GM19455 (cell line): ENCODE results near the gene SLC37A4.
"Not testable (repeated sequence)": the region's sequence is repeated elsewhere in the genome, so short reads cannot be mapped to it uniquely, and the experiment has no call there.

ENCODE experiments used
- ATAC-seq: cut with Tn5 transposase; IDR thresholded peaks from one replicate; pipeline ENCODE4 v1.9.1; 2021; ENCODE audit not compliant: unreplicated experiment

The SLC37A4 gene

GRCh38 chr11:119018074-119018938 is 12.4 kb downstream of the SLC37A4 start, which contains the start of the genes RPS25 and TRAPPC4:
RPS25 (minus strand) TSS chr11:119018343; CDS start chr11:119018284, 59 bp downstream.
TRAPPC4 (plus strand) TSS chr11:119018766; CDS start chr11:119018796, 30 bp downstream.
- peak; percentile 90 for ATAC-seq

- ATAC-seq = not testable (repeated sequence)
Observed at GRCh38 chr11:119017377-119017776, 13.3 kb downstream of the SLC37A4 start.

GRCh38 chr11:119016216-119017009 is 14.3 kb downstream of the SLC37A4 start:
- no peak for ATAC-seq

- no peak for ATAC-seq
Observed at GRCh38 chr11:119015054-119015611, 15.5 kb downstream of the SLC37A4 start.

GRCh38 chr11:119014209-119014924 is 16.3 kb downstream of the SLC37A4 start:
- no peak for ATAC-seq

GRCh38 chr11:119012629-119013170 is 18.0 kb downstream of the SLC37A4 start:
- no peak for ATAC-seq

- no peak for ATAC-seq
Observed at GRCh38 chr11:119011476-119012053, 19.1 kb downstream of the SLC37A4 start.

- no peak for ATAC-seq
Observed at GRCh38 chr11:119006656-119007055, 24.0 kb downstream of the SLC37A4 start.

GRCh38 chr11:119000906-119001305 is 29.8 kb downstream of the SLC37A4 start:
- no peak for ATAC-seq

GRCh38 chr11:118998822-118999221 is 31.9 kb downstream of the SLC37A4 start:
- ATAC-seq = no peak

- ATAC-seq = peak; percentile 23
Observed at GRCh38 chr11:118998388-118998717, 32.3 kb downstream of the SLC37A4 start.

GRCh38 chr11:118997627-118998387 is 32.9 kb downstream of the SLC37A4 start, which contains the start of gene CENATAC:
CENATAC (plus strand) TSS chr11:118998138; CDS start chr11:118998198, 60 bp downstream.
- ATAC-seq = peak; percentile 88

- ATAC-seq = peak; percentile 34
Observed at GRCh38 chr11:118996926-118997626, 33.6 kb downstream of the SLC37A4 start.

GRCh38 chr11:118991486-118992038 is 39.1 kb downstream of the SLC37A4 start:
- ATAC-seq = not testable (repeated sequence)

- ATAC-seq = no peak
Observed at GRCh38 chr11:118988280-118988679, 42.4 kb downstream of the SLC37A4 start.

GRCh38 chr11:118984825-118985224 is 45.9 kb downstream of the SLC37A4 start:
- ATAC-seq = no peak

- not testable (repeated sequence) for ATAC-seq
Observed at GRCh38 chr11:118984337-118984736, 46.3 kb downstream of the SLC37A4 start.

GRCh38 chr11:118980191-118980881 is 50.3 kb downstream of the SLC37A4 start:
- no peak for ATAC-seq
